GM11168 (cell line): ENCODE measurements around the gene TMC7.
"Not testable (repeated sequence)": the region's sequence is repeated elsewhere in the genome, so short reads cannot be mapped to it uniquely, and the experiment has no call there.

Source experiments
- in situ Hi-C: fragments of 300-500 bp; cut with MboI; formaldehyde crosslinking; loops from one replicate; pipeline ENCODE4 v1.12.0; 2022; ENCODE audit warnings: low sequenced_read_pairs; ENCODE audit not compliant: unreplicated experiment

TMC7 gene

DNA sequence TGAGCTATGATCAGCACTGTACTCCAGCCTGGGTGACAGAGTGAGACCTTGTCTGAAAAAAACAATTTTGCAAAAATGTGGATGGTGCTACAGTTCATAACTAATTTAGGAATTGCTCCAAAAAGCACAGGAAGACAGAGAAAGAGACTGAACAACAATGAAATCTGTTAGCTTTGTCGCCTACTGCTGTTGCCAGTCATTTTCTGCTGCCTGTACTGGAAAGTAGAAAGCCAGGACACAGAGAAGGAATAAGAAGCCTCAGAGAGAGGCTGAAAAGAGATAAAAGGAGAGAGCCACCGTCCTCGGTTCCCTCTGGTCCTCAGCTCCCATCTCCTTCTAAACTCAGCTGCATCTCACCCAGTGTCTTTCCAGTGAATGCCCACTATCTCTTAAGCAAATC is 8.6 kb upstream of the TMC7 start:
- in situ Hi-C loops: no loop called here

- in situ Hi-C loops: no loop called here
These were observed 3.8 kb upstream of the TMC7 start for GRCh38 chr16:18979936-18980335.

DNA sequence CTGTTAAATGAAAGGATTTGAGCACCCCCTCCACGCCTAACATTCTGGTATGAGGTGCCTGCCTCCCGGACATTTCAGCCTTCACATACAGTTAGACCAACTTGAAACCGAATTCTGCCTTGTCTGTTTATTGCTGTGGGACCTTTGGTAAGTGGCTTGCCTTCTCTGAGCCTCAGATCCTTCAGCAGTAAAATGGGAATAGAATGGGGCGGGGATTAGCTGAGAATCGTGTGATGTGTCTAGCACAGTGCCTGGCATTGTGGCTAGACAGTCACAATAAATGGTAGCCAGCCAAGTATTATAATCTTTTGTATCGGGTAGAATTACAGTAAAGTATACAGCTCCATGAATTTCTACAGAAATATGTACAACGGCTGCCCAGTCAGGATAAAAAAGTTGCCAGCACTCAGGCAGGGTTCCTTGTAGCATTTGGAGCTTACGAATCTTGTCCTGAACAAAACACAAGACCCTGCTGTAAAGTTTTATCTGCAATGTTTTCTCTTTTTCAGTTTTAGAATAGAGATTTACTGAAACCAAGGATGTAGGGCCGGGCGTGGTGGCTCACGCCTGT is 786 bp downstream of the TMC7 start:
- in situ Hi-C loops: no loop called here

GRCh38 chr16:18985256-18985655 is 1.5 kb downstream of the TMC7 start:
- in situ Hi-C loops: not testable (repeated sequence)

DNA sequence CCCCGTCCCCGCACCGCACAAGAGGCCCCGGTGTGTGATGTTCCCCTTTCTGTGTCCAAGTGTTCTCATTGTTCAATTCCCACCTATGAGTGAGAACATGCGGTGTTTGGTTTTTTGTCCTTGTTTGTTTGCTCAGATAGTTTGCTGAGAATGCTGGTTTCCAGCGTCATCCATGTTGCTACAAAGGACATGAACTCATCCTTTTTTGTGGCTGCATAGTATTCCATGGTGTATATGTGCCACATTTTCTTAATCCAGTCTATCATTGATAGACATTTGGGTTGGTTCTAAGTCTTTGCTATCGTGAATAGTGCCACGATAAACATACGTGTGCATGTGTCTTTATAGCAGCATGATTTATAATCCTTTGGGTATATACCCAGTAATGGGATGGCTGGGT is 8.0 kb downstream of the TMC7 start:
- in situ Hi-C loops: not testable (repeated sequence)

DNA sequence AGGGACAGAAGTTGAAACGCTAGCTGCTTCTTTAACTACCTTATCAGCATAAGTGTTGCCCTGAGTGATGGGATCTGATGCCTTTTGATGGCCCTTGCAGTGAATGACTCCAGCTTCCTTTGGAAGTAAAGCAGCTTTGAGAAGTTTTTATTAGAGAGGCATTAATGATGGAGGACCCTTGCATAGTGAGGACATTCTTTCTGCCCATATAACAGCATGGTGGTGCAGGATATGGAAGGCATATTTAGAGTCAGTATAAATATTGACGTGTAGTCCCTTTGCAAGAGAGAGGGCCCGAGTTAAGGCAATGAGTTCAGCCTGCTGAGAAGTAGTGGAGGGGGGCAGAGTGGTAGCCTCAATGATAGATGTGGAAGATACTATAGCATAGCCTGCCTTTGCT is 9.8 kb downstream of the TMC7 start:
- in situ Hi-C loops: not testable (repeated sequence)

- in situ Hi-C loops: not testable (repeated sequence)
These were observed 10.4 kb downstream of the TMC7 start for GRCh38 chr16:18994181-18994580.

DNA sequence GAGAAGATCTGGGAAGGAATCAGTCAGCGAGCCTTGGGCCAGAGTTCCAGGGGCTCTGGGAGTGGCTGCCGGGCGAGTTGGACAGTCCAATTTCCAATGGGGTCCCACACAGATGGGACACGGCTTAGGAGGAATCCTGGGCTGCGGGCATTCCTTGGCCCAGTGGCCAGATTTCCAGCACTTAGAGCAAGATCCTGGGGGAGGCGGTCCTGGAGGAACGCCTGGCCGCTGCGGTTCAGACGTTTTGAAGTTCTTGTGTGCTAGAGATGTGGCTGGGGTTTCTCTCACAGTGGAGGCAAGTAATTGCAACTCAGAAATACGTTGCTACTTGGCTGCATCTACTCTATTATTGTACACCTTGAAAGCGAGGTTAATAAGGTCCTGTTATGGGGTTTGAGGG is 11.7 kb downstream of the TMC7 start:
- in situ Hi-C loops: not testable (repeated sequence)

DNA sequence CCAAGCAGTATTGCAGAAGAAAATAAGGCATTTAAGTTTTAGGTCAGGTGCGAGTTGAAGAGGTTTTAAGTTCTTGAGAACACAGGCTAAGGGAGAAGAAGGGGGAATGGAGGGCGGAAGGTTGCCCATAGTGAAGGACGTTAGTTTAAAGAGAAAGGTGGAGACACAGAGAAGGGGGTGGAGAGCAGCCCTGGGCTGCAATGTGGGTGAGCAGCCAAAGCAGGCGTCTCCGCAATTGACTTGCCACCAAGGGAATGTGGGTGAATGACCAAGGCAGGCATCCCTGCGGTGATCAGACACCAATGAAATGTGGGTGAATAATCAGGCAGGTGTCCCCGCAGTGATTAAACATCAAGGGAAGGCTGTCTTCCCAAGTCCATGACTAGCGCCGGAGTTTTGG is 12.8 kb downstream of the TMC7 start:
- in situ Hi-C loops: not testable (repeated sequence)

DNA sequence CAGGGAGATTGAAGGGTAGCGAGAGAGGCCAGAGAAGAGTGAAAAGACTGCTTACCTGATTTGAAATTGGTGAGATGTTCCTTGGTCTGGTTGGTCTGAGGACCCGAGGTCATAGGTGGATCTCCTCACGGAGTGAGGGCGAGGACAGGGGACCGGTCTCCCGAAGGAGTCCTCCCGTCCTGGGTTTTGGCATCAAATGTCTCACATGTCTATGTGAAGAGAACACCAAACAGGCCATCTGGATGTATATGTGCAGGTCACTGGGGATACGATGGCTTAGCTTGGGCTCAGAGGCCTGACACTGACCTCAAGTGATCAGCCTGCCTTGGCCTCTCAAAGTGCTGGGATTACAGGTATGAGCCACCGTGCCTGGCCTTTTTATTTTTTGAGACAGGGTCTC is 13.3 kb downstream of the TMC7 start:
- in situ Hi-C loops: not testable (repeated sequence)

DNA sequence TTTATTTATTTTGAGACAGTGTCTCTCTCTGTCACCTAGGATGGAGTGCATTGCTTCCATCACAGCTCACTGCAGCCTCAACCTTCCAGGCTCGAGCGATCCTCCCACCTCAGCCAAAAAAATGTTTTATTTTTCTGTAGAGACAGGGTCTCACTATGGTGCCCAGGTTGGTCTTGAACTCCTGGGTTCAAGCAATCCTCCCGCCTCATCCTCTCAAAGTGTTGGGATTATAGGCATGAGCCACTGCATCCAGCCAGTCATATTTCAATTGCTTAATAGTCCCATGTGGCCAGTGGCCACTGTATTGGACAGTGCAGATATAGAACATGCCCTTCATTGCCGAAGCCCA is 15.3 kb downstream of the TMC7 start:
- in situ Hi-C loops: no loop called here

GRCh38 chr16:19001788-19002187 is 18.1 kb downstream of the TMC7 start:
- in situ Hi-C loops: no loop called here

DNA sequence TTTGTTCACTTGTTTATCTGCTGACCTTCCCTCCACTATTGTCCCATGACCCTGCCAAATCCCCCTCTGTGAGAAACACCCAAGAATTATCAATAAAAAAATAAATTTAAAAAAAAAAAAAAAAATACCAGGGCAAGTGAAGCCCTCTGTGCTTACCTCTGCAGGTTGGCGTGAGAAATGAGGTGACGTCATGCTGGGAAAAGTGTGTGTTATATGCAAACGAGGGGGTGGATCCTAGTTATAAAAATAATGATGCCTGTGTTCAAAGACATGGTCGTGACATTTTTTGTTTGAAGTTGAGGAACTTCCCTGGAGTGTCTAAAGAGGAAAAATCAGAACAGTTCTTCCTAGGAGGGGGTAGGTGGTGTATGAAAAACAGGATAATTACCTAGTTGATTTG is 20.2 kb downstream of the TMC7 start:
- in situ Hi-C loops: no loop called here

GRCh38 chr16:19005561-19006445 is 22.1 kb downstream of the TMC7 start:
- in situ Hi-C loops: no loop called here

- in situ Hi-C loops: no loop called here
These were observed 22.9 kb downstream of the TMC7 start for GRCh38 chr16:19006446-19007315.

DNA sequence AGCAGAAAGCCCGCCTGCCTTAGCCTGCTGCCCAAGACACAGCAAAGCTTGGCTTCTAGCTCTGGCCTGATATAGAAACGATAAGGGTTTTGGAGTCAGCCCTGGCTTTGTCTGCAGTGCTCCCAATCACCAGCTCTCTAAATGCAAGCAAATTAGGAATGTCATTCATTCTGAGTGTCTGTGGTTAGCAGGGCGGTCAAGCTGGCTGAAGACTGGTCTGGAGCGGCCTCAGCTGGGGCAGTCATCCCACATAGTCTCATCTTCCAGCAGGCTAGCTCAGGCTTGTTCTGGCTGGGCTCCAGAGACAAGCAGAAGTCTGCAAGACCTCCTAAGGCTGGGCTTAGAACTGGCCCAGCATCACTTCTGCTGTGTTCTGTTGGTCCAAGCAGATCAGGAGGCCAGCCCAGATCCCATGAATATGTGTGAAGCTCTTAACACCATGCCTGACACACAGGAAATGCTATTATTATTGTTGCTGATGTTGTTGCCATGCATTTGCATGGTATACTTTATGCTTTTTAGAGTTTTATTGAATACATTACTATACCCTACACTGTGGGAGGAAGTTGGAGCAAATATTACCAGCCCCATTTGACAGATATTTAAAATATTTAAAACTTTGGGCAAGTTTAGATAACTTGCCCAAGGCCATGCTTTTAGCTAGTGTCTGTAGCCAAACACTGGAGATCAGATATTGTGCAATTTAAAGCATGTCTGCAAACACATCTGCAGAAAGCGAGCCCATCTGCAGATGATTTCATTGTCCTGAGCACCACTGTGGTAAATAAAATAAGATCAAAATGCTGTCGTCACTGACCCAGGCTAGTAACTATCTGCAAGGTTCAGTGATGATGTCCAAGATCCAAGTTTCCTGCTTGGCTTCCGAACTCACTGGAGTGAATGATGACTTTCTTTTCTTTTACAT is 24.8 kb downstream of the TMC7 start:
- in situ Hi-C loops: no loop called here

GRCh38 chr16:19011169-19011731 is 27.5 kb downstream of the TMC7 start:
- in situ Hi-C loops: no loop called here

DNA sequence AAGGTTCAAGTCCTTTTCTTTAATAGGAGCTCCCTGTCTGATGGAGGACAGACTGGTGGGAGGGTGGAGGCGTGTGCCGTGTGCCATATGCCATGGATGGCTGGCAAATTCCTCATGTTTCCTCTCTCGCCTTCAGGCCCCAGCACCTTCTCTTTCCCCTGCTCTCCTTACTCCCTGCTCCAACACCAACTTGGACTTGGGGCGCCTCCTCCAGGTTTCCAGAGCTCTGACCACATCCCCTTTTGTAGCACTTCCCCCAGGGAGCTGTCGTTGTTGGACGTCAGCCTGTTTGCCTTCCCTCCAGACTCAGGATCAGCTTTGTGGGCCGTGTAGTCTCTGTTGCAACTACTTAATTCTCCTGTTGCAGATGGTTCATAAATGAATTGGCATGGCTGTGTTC is 30.7 kb downstream of the TMC7 start:
- in situ Hi-C loops: no loop called here

- in situ Hi-C loops: no loop called here
These were observed 33.4 kb downstream of the TMC7 start for GRCh38 chr16:19017179-19017578.

- in situ Hi-C loops: no loop called here
These were observed 37.0 kb downstream of the TMC7 start for GRCh38 chr16:19020689-19021088.
